ENCODE data around the gene NFS1.
"Not testable (repeated sequence)": the region's sequence is repeated elsewhere in the genome, so short reads cannot be mapped to it uniquely, and the experiment has no call there.

Gene NFS1

DNA sequence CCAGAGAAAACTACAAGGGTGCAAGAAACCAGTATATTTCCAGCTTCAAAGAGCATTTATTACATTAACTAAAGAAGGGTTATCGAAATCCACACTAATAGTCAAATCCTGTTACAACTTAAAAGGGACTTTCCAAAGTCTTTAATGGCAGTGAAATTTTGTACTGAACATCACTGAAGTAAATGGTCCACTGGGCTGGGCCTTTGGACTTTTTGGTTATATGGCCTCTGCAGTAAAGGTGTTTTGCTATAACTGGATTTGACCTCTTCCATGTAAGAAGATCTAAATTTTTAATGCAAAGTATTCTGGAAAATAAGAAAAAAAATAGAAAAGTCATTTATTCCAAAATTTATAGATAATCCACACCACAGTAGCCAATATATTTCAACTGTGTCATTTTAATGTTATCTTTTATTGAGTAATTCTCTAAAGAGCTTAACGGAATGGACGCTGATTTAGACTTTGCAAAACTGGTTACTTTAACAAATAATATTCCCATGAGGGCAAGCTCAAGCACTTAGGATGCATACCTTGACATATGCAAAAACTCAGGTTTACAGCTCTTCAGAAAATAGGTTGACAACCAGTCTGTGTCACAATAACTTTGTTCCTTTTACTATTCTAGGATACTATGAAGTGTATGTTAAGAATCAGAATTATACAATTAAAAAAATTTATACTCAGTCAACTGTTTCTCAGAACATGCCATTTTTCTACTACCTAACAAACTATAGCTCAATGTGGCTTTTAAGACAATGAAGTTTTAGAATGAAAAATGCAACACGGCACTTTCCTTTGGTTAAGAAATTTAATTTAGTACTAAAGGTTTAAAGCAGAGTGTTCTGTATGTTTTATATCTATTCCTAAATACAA lies 35.9 kb upstream of the NFS1 start:
- no peak for TF ChIP-seq JUND (IDR thresholded peaks at IDR 0.05; ENCODE audit: low read depth)
- no peak for DNase-seq (ENCODE audit: low read depth in 1 of 2, low spot score in 1 of 2)
- in situ Hi-C loops (cut with HindIII; ENCODE audit: low pct_unique_long_range_greater_than_20kb, low sequenced_read_pairs), result no loop called here

DNA sequence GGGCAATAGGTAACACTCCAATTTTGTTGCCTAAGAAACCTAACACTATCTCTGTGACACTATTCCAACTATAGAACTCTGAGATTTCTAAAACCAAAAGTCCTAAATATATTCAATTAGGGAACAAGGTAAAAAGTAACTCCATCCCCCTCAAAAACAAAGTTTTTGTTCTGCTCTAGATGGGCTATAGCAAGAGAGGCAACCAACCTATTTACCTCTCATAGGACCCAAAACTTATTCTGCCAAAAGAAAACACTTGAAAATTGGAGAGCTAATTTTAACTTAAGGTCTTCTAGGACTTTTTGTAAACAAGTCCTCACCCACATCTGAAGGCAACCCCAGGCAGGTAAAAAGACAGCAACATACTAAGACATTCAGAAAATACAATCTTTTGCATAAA lies 35.2 kb upstream of the NFS1 start:
- no peak for DNase-seq (ENCODE audit: low read depth in 1 of 2, low spot score in 1 of 2)
- in situ Hi-C loops (cut with HindIII; ENCODE audit: low pct_unique_long_range_greater_than_20kb, low sequenced_read_pairs), result no loop called here
- TF ChIP-seq JUND (IDR thresholded peaks at IDR 0.05; ENCODE audit: low read depth), result no peak

DNA sequence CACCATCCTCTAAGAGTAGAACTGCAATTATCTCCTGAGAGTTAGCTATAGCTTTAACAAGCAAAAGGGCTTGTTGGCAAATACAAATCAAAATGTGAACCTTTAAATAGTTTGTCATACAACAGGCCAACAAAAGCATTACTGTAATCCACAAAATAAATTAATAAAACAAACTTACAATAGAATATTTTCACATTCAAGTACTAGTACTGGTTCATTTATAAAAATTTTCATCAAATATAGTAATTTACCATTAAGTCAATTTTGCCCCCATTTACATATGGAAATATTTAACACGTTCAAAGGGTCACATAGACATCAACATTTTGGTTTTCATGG lies 33.5 kb upstream of the NFS1 start:
- in situ Hi-C loops (cut with HindIII; ENCODE audit: low pct_unique_long_range_greater_than_20kb, low sequenced_read_pairs), result no loop called here
- DNase-seq (ENCODE audit: low read depth in 1 of 2, low spot score in 1 of 2), result no peak
- no peak for TF ChIP-seq JUND (IDR thresholded peaks at IDR 0.05; ENCODE audit: low read depth)

DNA sequence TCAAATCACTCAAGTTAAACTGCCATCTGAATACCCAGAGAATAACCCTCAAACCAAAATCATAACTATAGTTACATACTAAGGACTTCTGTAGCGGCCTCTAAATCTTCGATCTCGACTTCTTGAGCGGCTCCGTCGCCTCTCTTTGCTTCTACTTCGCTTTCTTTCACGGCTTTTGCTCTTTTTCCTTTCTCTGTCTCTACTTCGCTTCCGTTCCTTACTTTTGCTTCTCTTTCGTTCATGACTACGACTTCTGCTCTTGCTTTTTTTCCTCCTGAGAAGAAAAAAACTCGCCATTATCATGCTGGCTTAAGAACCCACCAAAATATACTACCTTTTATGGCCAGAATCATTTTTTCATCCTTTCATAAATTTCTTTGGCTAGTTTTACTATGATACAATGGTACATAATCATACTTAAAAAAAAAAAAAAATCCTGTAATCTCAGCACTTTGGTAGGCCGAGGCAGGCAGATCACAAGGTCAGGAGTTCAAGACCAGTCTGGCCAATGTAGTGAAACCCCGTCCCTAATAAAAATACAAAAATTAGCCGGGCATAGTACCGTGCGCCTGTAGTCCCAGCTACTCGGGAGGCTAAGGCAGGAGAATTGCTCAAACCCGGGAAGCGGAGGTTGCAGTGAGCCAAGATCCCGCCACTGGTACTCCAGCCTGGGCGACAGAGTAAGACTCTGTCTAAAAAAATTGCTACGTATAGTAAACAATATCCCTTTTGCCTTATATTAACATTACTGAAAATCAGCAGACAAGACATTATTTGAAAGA lies 32.9 kb upstream of the NFS1 start:
- no peak for DNase-seq (ENCODE audit: low read depth in 1 of 2, low spot score in 1 of 2)
- in situ Hi-C loops (cut with HindIII; ENCODE audit: low pct_unique_long_range_greater_than_20kb, low sequenced_read_pairs), result no loop called here
- no peak for TF ChIP-seq JUND (IDR thresholded peaks at IDR 0.05; ENCODE audit: low read depth)

DNA sequence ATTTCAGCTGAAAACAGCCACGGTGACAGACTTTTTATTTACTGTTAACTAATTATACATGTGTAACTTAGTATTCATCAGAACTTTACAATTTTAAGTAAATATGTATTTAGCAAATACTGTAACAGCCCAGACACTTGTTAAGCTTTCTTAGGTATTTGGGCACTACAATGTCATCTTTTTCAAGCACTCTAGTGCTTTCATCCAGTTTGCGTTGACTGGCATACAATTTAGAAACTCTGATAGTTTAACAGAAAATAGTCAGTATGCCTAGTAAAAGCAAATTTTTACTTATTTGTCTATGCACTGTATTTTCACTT lies 32.3 kb upstream of the NFS1 start:
- no peak for DNase-seq (ENCODE audit: low read depth in 1 of 2, low spot score in 1 of 2)
- no peak for TF ChIP-seq JUND (IDR thresholded peaks at IDR 0.05; ENCODE audit: low read depth)
- in situ Hi-C loops (cut with HindIII; ENCODE audit: low pct_unique_long_range_greater_than_20kb, low sequenced_read_pairs), result no loop called here

DNA sequence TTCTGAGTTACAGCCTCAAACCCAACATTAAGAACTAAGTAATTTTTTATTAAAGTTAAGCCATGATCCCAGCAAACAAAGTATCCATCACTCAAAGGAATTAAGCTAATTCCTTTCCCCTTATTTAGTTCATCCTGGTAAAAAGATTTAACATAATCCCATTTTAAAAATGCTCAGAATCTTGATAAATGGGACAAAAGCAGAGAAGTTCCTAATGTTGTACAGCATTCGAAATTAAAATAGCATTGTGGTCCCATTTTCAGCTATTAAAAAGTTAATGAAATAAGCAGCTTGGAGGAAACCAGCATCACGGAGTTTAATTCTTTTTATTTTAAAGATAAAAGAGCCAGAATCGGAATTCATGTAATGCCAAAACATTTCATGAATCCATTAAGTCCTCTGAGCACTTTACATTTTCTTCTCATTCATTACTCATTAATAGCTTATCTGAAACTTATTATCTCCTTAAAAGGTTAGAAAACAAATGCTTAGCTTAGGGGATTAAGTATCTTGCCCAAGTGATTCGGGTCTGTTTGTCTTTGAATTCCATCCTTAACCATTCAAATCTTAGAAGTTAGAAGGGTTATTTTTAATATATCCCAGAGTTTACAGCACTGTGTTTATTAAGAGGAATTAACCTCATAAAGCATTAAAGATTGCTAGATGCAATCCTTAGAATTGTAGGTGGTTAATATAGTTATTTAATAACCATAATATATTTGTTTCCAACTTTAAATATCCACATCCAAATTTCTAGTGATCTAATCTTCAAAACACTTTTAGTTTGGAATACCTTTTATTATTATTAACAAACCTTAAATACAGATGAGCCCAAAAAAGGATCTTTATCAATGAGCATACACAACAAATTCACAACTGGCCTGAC lies 31.7 kb upstream of the NFS1 start:
- DNase-seq (ENCODE audit: low read depth in 1 of 2, low spot score in 1 of 2), result no peak
- no peak for TF ChIP-seq JUND (IDR thresholded peaks at IDR 0.05; ENCODE audit: low read depth)
- in situ Hi-C loops (cut with HindIII; ENCODE audit: low pct_unique_long_range_greater_than_20kb, low sequenced_read_pairs), result no loop called here

DNA sequence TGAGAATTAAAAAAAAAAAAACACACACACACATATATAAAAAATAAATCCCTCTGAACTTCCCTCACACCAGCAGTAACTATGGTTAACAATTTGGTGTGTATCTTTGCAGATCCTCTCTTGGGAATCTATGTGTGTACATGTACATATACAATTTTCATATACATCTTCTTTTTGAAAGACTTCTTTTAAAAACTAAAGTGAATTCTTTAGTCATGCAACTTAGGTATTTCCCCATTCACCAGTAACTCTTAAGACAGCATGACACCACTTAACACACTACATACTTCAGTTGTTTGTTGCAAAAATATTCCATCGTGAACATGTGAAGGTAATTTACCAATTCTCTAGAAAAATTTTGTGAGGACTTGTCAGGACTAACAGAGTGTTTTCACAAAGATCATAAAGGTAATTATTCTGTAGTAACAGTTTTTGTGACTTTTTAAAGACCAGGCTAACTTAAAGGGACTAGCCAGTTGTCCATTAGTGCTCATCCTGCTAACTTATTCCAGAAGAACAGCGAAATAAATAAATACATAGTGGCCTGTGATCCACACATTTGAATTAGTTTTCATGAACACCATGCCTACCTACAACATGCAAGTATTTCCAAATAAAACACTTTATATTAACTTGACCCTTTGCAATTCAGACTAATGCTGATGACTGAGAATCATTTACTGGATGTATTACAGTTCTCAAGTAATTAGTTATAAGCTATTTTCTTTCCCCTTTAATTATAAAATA lies 30.9 kb upstream of the NFS1 start:
- no peak for DNase-seq (ENCODE audit: low read depth in 1 of 2, low spot score in 1 of 2)
- in situ Hi-C loops (cut with HindIII; ENCODE audit: low pct_unique_long_range_greater_than_20kb, low sequenced_read_pairs), result no loop called here
- no peak for TF ChIP-seq JUND (IDR thresholded peaks at IDR 0.05; ENCODE audit: low read depth)

DNA sequence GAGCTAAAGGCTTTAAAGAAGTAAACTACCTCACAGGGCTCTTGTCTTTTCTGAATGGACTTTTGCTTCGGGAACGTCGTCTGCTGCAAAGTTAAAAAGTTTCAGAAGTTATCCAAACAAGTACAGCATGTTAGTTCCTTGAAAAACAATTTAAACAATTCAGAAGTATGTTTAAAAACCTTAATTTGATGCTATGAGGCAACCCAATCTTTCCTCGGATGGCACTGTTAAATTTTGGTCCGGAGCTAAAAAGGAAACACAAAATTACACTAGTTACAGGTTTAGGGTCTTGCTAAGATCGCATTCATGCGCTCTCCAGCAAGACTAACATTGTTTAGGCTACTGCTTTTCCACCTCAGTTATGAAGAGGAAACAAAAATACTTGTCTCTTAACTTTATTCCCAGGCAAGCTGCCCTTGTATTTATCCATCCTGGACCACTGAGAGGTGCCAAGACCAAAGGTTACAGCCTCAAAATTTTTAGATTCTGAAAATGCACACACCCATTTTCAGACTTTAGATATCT lies 30.2 kb upstream of the NFS1 start:
- TF ChIP-seq JUND (IDR thresholded peaks at IDR 0.05; ENCODE audit: low read depth), result no peak
- in situ Hi-C loops (cut with HindIII; ENCODE audit: low pct_unique_long_range_greater_than_20kb, low sequenced_read_pairs), result no loop called here
- DNase-seq (ENCODE audit: low read depth in 1 of 2, low spot score in 1 of 2), result no peak

DNA sequence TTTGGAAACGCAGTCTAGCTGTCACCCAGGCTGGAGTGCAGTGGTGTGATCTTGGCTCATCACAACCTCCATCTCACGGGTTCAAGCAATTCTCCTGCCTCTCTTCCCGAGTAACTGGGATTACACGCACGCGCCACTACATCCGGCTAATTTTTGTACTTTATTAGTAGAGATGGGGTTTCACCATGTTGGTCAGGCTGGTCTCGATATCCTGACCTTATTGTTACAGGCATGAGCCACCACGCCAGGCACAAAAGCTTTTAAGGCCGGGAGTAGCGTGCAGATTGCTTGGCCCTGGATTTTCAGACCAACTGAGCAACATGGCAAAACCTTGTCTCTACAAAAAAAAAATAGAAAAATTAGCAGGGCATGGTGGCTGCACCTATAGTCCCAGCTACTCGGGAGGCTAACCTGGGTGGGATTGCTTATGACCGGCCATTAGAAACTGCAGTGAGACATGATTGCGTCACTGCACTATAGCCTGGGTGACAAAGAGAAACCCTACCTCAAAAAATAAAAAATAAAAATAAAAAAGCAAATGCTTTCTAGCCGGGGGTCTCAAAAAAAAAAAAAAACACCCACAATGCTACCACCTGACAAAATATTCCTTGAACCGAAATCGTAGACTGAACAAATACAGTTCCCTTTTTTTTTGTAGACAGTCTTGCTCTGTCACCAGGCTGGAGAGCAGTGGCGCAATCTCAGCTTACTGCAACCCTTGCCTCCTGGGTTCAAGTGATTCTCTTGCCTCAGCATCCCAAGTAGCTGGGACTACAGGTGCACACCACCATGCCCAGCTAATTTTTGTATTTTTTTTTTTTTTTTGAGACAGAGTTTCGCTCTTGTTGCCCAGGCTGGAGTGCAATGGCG lies 27.9 kb upstream of the NFS1 start:
- DNase-seq (ENCODE audit: low read depth in 1 of 2, low spot score in 1 of 2), result no peak
- in situ Hi-C loops (cut with HindIII; ENCODE audit: low pct_unique_long_range_greater_than_20kb, low sequenced_read_pairs), result no loop called here
- no peak for TF ChIP-seq JUND (IDR thresholded peaks at IDR 0.05; ENCODE audit: low read depth)

DNA sequence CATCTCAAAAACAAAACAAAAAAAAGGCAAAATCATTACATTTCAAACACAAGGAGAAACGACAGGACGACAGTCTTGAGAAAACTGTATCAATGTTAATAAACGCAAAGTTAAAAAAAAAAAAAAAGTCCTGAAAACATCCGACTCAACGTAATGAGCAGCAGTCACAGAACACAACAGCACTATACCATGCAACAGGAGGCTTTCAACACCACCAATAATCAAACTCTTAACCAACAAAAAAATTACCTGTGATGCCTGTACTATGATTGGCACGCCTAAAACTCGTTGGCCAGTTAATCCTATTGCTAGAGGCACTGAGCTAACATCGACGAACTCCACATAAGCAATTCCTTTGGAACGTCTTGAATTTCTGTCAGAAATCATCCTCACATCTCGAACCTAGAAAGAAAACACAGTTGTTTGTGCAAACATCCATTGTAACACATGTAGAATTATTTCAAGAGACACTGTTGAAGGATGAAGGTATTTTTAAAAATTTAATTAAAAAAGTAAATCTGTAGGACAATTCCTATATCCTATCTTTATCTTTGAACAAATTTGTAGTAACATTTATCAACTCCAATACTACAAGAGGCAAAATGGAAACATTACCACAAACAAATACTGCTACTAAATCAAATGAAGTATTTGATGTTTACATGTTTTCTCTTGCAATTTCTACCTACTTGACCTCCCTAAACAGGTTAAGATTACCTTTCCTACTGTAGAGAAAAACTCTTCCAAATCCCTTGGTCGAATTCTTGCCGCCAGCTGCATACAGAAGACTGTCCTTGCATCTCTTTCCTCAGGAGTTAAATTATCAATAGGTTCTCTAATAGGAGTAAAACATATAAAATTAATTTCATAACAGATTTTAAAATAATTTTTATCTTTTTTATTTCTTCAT lies 25.4 kb upstream of the NFS1 start:
- in situ Hi-C loops (cut with HindIII; ENCODE audit: low pct_unique_long_range_greater_than_20kb, low sequenced_read_pairs), result no loop called here
- no peak for TF ChIP-seq JUND (IDR thresholded peaks at IDR 0.05; ENCODE audit: low read depth)
- DNase-seq (ENCODE audit: low read depth in 1 of 2, low spot score in 1 of 2), result no peak

DNA sequence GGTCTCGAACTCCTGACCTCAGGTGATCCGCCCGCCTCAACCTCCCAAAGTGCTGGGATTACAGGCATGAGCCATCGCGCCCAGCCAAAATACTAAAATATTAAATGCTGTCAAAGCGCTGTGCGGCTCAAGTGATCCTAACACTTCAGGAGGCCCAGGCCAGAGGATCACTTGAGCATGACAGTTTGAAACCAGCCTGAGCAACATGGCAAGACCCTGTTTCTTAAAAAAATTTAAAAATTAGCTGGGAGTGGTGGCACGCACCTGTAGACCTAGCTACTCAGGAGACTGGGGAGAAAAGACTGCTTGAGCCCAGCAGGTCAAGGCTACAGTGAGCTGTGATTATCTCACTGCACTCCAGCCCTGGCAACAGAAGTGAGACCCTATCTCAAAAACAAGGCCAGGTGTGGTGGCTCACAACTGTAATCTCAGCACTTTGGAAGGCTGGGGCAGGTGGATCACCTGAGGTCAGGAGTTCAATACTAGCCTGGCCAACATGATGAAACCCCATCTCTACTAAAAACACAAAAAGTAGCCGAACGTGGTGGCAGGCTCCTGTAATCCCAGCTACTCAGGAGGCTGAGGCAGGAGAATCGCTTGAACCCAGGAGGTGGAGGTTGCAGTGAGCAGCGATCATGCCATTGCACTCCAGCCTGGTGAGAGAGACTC lies 24.6 kb upstream of the NFS1 start:
- DNase-seq (ENCODE audit: low read depth in 1 of 2, low spot score in 1 of 2); in situ Hi-C loops (cut with HindIII; ENCODE audit: low pct_unique_long_range_greater_than_20kb, low sequenced_read_pairs): not testable (repeated sequence)

DNA sequence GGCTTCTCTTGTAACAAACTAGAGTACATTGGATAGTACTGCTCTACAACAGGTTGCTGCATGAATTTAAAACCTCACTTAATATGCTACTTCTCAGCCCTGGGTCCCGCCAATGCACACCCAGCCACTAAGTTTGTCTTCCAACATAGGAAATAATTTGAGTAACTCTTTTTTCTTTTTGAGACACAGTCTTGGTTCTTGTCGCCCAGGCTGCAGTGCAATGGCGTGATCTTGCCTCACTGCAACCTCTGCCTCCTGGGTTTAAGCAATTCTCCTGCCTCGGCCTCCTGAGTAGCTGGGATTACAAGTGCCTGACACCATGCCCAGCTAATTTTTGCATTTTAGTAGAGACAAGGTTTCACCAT lies 24.1 kb upstream of the NFS1 start:
- DNase-seq (ENCODE audit: low read depth in 1 of 2, low spot score in 1 of 2); in situ Hi-C loops (cut with HindIII; ENCODE audit: low pct_unique_long_range_greater_than_20kb, low sequenced_read_pairs): not testable (repeated sequence)
